Ishikawa (cell line): ENCODE data around the gene CD47.

ENCODE experiments used
- CEBPB ChIP-seq: IDR thresholded peaks from 2 replicates; pipeline ENCODE4 v1.6.1; 2012
- CREB1 ChIP-seq: IDR thresholded peaks from 2 replicates; pipeline ENCODE4 v1.6.1; 2012; ENCODE audit warnings: low read depth
- EGR1 ChIP-seq: IDR thresholded peaks from 2 replicates; pipeline ENCODE4 v1.6.1; 2012
- EP300 ChIP-seq: IDR thresholded peaks from 2 replicates; pipeline ENCODE4 v1.6.1; 2012; ENCODE audit warnings: borderline replicate concordance
- FOXM1 ChIP-seq: IDR thresholded peaks from 2 replicates; pipeline ENCODE4 v1.6.1; 2012; ENCODE audit warnings: low read depth, borderline replicate concordance
- MAX ChIP-seq: IDR thresholded peaks from 2 replicates; pipeline ENCODE4 v1.6.1; 2012
- NFIC ChIP-seq: IDR thresholded peaks from 2 replicates; pipeline ENCODE4 v1.6.1; 2012
- RAD21 ChIP-seq: IDR thresholded peaks from 2 replicates; pipeline ENCODE4 v1.6.1; 2012; ENCODE audit warnings: low read depth
- REST ChIP-seq: IDR thresholded peaks from 2 replicates; pipeline ENCODE4 v1.6.1; 2012; ENCODE audit warnings: low read depth, mild to moderate bottlenecking
- TAF1 ChIP-seq: IDR thresholded peaks from 2 replicates; pipeline ENCODE4 v1.6.1; 2012; ENCODE audit warnings: low read depth, mild to moderate bottlenecking
- TCF12 ChIP-seq: IDR thresholded peaks from 2 replicates; pipeline ENCODE4 v1.6.1; 2012; ENCODE audit warnings: low read depth
- TEAD4 ChIP-seq: IDR thresholded peaks from 2 replicates; pipeline ENCODE4 v1.6.1; 2012
- YY1 ChIP-seq: IDR thresholded peaks from 2 replicates; pipeline ENCODE4 v1.6.1; 2012; ENCODE audit warnings: low read depth
- ZBTB7A ChIP-seq: IDR thresholded peaks from 2 replicates; pipeline ENCODE4 v1.6.1; 2012; ENCODE audit warnings: low read depth
- TF ChIP-seq, protein P1 (sequence below): IDR thresholded peaks from 2 replicates; pipeline ENCODE4 v1.6.1; 2012

Gene CD47

GRCh38 chr3:108130701-108131474 is 40.1 kb upstream of the CD47 start:
- TF ChIP-seq REST, result no peak
- TF ChIP-seq EGR1, result no peak
- no peak for TF ChIP-seq RAD21
- TF ChIP-seq NFIC, result no peak
- TF ChIP-seq TEAD4, result no peak
- no peak for TF ChIP-seq YY1
- no peak for TF ChIP-seq ZBTB7A
- no peak for TF ChIP-seq TAF1
- TF ChIP-seq, protein P1, sequence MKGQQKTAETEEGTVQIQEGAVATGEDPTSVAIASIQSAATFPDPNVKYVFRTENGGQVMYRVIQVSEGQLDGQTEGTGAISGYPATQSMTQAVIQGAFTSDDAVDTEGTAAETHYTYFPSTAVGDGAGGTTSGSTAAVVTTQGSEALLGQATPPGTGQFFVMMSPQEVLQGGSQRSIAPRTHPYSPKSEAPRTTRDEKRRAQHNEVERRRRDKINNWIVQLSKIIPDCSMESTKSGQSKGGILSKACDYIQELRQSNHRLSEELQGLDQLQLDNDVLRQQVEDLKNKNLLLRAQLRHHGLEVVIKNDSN, result no peak
- no peak for TF ChIP-seq FOXM1
- TF ChIP-seq EP300, result no peak
- no peak for TF ChIP-seq CEBPB
- no peak for TF ChIP-seq MAX
- TF ChIP-seq CREB1, result no peak
- TF ChIP-seq TCF12, result no peak

GRCh38 chr3:108130236-108130635 is 39.4 kb upstream of the CD47 start:
- TF ChIP-seq TCF12, result no peak
- no peak for TF ChIP-seq MAX
- no peak for TF ChIP-seq ZBTB7A
- TF ChIP-seq CREB1, result no peak
- TF ChIP-seq TEAD4, result no peak
- no peak for TF ChIP-seq EGR1
- no peak for TF ChIP-seq YY1
- TF ChIP-seq FOXM1, result no peak
- TF ChIP-seq, protein P1, result no peak
- no peak for TF ChIP-seq REST
- TF ChIP-seq TAF1, result no peak
- TF ChIP-seq CEBPB, result no peak
- no peak for TF ChIP-seq EP300

DNA sequence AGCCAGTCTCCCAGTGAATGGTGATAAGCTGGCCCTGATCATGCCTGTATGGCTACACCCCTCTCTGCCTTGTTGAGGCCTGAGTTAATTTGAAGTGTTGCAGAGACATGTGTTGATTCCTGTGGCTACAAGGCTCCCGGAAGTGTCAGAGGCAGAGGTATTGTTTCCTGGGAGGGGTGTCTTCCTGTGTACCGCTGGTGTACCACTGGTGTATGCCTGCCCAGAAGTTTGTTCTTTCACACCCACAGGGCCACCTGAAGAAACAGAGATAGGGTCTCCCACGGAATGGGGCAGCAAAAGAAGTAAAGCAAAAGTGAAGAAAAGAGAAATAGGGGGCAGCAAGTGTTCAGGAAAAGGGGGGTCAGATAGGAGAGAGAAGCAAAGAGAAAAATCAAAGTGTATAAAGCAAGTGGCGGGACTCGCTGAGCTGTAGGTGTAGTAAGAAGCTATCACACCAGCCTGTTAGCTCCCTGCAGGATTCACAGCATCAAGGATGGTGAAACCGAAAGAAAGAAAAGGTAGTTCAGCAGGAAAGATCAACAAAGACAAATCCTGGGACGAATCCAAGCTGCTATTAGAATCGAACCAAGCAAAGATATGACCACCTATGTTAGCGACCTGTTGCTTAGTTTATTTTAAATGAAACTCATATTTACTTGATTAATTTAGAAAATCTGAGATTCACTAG is 36.6 kb upstream of the CD47 start:
- no peak for TF ChIP-seq TAF1
- TF ChIP-seq, protein P1, result no peak
- no peak for TF ChIP-seq NFIC
- no peak for TF ChIP-seq EP300
- TF ChIP-seq FOXM1, result no peak
- no peak for TF ChIP-seq CEBPB
- TF ChIP-seq ZBTB7A, result no peak
- TF ChIP-seq REST, result no peak
- TF ChIP-seq CREB1, result no peak
- TF ChIP-seq EGR1, result no peak
- TF ChIP-seq MAX, result no peak
